ENCODE data around the gene ADSL.

ADSL gene

GRCh38 chr22:40313007-40313406 is 33.3 kb upstream of the ADSL start:
- no peak for DNase-seq
- Histone ChIP-seq H3K27me3 (ENCODE audit: insufficient read depth, low read depth, severe bottlenecking) (no peaks in the 10 kb centered on the region), H3K27ac (no peak overlapping the region), H3K36me3 (peaks cover 62% of the 10 kb centered on the region), H3K4me3 (ENCODE audit: low read depth, low read length) (no peak overlapping the region), H3K9me3 (ENCODE audit: severe bottlenecking) (no peaks in the 10 kb centered on the region)
- no peak for TF ChIP-seq CTCF (IDR thresholded peaks at IDR 0.05; ENCODE audit: low read depth, low read length)

GRCh38 chr22:40314041-40314440 is 32.3 kb upstream of the ADSL start:
- Histone ChIP-seq H3K36me3 (peaks cover 63% of the 10 kb centered on the region), H3K9me3 (ENCODE audit: severe bottlenecking) (no peaks in the 10 kb centered on the region), H3K4me3 (ENCODE audit: low read depth, low read length) (no peak overlapping the region), H3K27ac (no peak overlapping the region), H3K27me3 (ENCODE audit: insufficient read depth, low read depth, severe bottlenecking) (no peaks in the 10 kb centered on the region)
- DNase-seq, result no peak
- TF ChIP-seq CTCF (IDR thresholded peaks at IDR 0.05; ENCODE audit: low read depth, low read length), result no peak

GRCh38 chr22:40320687-40321086 is 25.6 kb upstream of the ADSL start:
- Histone ChIP-seq H3K4me3 (ENCODE audit: low read depth, low read length) (no peak overlapping the region), H3K36me3 (peaks cover 41% of the 10 kb centered on the region), H3K27ac (no peak overlapping the region), H3K27me3 (ENCODE audit: insufficient read depth, low read depth, severe bottlenecking) (no peaks in the 10 kb centered on the region), H3K9me3 (ENCODE audit: severe bottlenecking) (no peaks in the 10 kb centered on the region)
- no peak for DNase-seq
- no peak for TF ChIP-seq CTCF (IDR thresholded peaks at IDR 0.05; ENCODE audit: low read depth, low read length)

DNA sequence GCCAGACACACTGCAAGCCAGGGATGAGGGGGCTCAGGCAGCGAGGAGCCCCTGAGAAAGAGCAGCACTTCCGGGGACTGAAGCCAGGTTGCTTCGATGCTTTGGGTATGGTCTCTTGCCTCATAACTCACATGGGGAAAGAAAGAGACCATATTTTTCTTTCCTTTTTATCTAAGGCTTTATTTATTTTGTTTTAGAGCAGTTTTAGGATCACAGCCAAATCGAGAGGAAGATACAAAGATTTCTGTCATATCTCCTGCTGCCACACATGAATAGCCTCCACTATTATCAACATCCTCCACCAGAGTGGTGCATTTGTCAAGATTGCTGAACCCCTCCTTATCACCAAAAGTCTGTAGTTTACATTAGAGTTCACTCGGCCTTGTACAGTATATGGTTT is 24.3 kb upstream of the ADSL start:
- Histone ChIP-seq H3K27me3 (ENCODE audit: insufficient read depth, low read depth, severe bottlenecking) (no peaks in the 10 kb centered on the region), H3K27ac (no peak overlapping the region), H3K9me3 (ENCODE audit: severe bottlenecking) (no peaks in the 10 kb centered on the region), H3K36me3 (peaks cover 30% of the 10 kb centered on the region), H3K4me3 (ENCODE audit: low read depth, low read length) (no peak overlapping the region)
- no peak for TF ChIP-seq CTCF (IDR thresholded peaks at IDR 0.05; ENCODE audit: low read depth, low read length)
- DNase-seq, result no peak

DNA sequence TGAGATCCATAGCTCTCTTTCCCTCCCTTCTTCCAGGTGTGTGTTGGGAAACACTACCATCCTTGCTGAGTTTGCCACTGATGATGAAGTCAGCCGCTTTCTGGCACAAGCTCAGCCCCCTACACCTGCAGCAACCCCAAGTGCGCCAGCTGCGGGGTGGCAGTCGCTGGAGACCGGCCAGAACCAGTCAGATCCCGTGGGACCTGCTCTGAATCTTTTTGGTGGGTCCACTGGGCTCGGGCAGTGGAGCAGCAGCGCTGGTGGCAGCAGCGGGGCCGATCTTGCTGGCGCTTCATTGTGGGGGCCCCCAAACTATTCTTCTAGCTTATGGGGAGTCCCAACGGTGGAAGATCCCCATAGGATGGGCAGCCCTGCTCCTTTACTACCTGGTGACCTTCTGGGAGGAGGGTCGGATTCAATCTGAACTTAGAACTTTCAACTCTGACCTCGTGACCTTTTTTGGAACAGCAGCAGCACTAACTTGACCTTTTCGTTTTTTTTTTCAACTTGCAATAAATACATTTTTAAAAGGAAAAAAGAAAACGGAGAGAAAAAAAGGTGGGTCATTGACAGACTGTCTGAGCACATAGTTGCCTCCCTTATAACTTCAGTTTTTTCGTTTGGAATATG is 23.4 kb upstream of the ADSL start:
- DNase-seq, result no peak
- no peak overlapping the region for H3K4me3 ChIP-seq (ENCODE audit: low read depth, low read length)
- no peaks in the 10 kb centered on the region for H3K9me3 ChIP-seq (ENCODE audit: severe bottlenecking)
- no peak for TF ChIP-seq CTCF (IDR thresholded peaks at IDR 0.05; ENCODE audit: low read depth, low read length)
- no peaks in the 10 kb centered on the region for H3K27me3 ChIP-seq (ENCODE audit: insufficient read depth, low read depth, severe bottlenecking)
- H3K27ac ChIP-seq, result no peak overlapping the region
- H3K36me3 ChIP-seq, result peaks cover 22% of the 10 kb centered on the region

DNA sequence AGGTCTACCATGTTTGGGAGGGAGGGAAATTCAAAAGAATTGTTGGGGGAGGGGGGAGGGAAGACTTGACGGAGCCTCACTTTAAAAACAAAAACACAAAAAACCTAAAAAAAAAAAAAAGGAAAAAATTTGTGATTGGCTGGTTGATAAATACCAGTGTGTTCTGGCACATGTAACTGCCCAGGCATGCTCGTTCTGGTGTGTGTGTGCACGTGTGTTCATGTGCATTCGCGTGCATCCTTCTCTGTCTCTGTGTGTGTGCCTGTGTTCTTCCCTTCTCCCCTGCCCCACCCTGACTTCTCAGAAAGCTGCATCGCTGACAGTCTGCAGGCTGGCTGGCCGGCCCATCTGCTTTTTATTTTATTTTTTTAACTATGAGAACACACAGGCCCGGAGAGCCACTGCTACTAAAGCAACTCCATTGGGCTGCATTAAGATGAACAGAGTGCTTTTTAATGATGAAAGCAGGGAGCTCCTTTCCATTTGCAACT is 22.6 kb upstream of the ADSL start:
- TF ChIP-seq CTCF (IDR thresholded peaks at IDR 0.05; ENCODE audit: low read depth, low read length), result no peak
- Histone ChIP-seq H3K27ac (no peak overlapping the region), H3K36me3 (peaks cover 21% of the 10 kb centered on the region), H3K9me3 (ENCODE audit: severe bottlenecking) (no peaks in the 10 kb centered on the region), H3K4me3 (ENCODE audit: low read depth, low read length) (no peak overlapping the region), H3K27me3 (ENCODE audit: insufficient read depth, low read depth, severe bottlenecking) (no peaks in the 10 kb centered on the region)
- no peak for DNase-seq

All from WERI-Rb-1 (cell line).